Type B pancreatic cell (in vitro differentiated cells): ENCODE data around the gene DNAJA3. TPM values are rescaled to one million over a fixed set of nuclear protein-coding genes. Genes with fewer than 3 reads are reported as not detected.

ENCODE experiments used
- DNase-seq: peaks from one replicate; pipeline ENCODE4 v3.0.0; 2021; ENCODE audit warnings: mixed read lengths; ENCODE audit not compliant: unreplicated experiment; ENCODE audit errors: extremely low spot score
- H3K27ac Mint-ChIP-seq: 2 replicates; pipeline ENCODE4 v1.8.0; 2021; ENCODE audit warnings: mild to moderate bottlenecking, mixed read lengths
- H3K27me3 Mint-ChIP-seq: 2 replicates; pipeline ENCODE4 v1.8.0; 2021; ENCODE audit warnings: mixed read lengths
- H3K36me3 Mint-ChIP-seq: 2 replicates; pipeline ENCODE4 v1.8.0; 2021; ENCODE audit warnings: mixed read lengths
- H3K4me1 Mint-ChIP-seq: one replicate; pipeline ENCODE4 v1.8.0; 2021; ENCODE audit warnings: mixed read lengths; ENCODE audit not compliant: unreplicated experiment
- H3K4me3 Mint-ChIP-seq: 2 replicates; pipeline ENCODE4 v1.8.0; 2021; ENCODE audit warnings: mild to moderate bottlenecking, mixed read lengths
- H3K9me3 Mint-ChIP-seq: 2 replicates; pipeline ENCODE4 v1.8.0; 2021; ENCODE audit warnings: mixed read lengths
- CTCF ChIP-seq: fragments of 200-600 bp; sonication (generic); conservative IDR thresholded peaks from 2 replicates; pipeline ENCODE4 v1.5.0; 2021; ENCODE audit warnings: antibody characterized with exemption, mild to moderate bottlenecking
- total RNA-seq: library from RNA; stranded (reverse); gene quantifications from 2 replicates; pipeline ENCODE4 v1.2.1, GENCODE V29; 2021; ENCODE audit warnings: low replicate concordance

The DNAJA3 gene
- total RNA-seq, 1 donor from 2014 or later: 46.5 TPM

GRCh38 chr16:4386451-4386805 is 39.2 kb upstream of the DNAJA3 start:
- no peak for DNase-seq
- Mint-ChIP-seq H3K4me1 (peaks cover 22% of the 10 kb centered on the region), H3K9me3 (no peaks in the 10 kb centered on the region), H3K4me3 (no peak overlapping the region), H3K36me3 (no peaks in the 10 kb centered on the region), H3K27me3 (no peaks in the 10 kb centered on the region), H3K27ac (no peak overlapping the region)
- TF ChIP-seq CTCF: no peak

- no peak for TF ChIP-seq CTCF
- H3K27me3 Mint-ChIP-seq: no peaks in the 10 kb centered on the region
- peaks cover 22% of the 10 kb centered on the region for H3K4me1 Mint-ChIP-seq
These were observed 38.6 kb upstream of the DNAJA3 start for GRCh38 chr16:4386951-4387565.

GRCh38 chr16:4387781-4388180 is 37.9 kb upstream of the DNAJA3 start:
- Mint-ChIP-seq H3K9me3 (no peaks in the 10 kb centered on the region), H3K4me1 (peaks cover 23% of the 10 kb centered on the region), H3K36me3 (no peaks in the 10 kb centered on the region), H3K27ac (peak overlapping the region; percentile 26), H3K4me3 (no peak overlapping the region), H3K27me3 (no peaks in the 10 kb centered on the region)
- no peak for TF ChIP-seq CTCF
- DNase-seq: no peak

More at GRCh38 chr16:4386951-4387565, 38.6 kb upstream of the DNAJA3 start:
- H3K27ac Mint-ChIP-seq: peak overlapping the region; percentile 26
- no peaks in the 10 kb centered on the region for H3K36me3 Mint-ChIP-seq
- no peak for DNase-seq
- H3K4me3 Mint-ChIP-seq: no peak overlapping the region
- H3K9me3 Mint-ChIP-seq: no peaks in the 10 kb centered on the region

GRCh38 chr16:4388271-4389021 is 37.2 kb upstream of the DNAJA3 start:
- H3K4me1 Mint-ChIP-seq: peaks cover 22% of the 10 kb centered on the region
- no peak for DNase-seq

More at GRCh38 chr16:4388271-4389021, 37.2 kb upstream of the DNAJA3 start:
- Mint-ChIP-seq H3K27me3 (no peaks in the 10 kb centered on the region), H3K27ac (peak overlapping the region; percentile 72), H3K9me3 (no peaks in the 10 kb centered on the region), H3K4me3 (no peak overlapping the region), H3K36me3 (no peaks in the 10 kb centered on the region)
- no peak for TF ChIP-seq CTCF
